H1 (cell line): ENCODE measurements around the gene OSR1. TPM values are rescaled to one million over a fixed set of nuclear protein-coding genes. Genes with fewer than 3 reads are reported as not detected.

ENCODE experiments used
- CTCF ChIA-PET: fragments of 300-600 bp; sonication (Branson Sonifier 250); formaldehyde crosslinking; loops from one replicate; lab custom pipeline; 2021; ENCODE audit not compliant: partially characterized antibody; lab: Charles Lee
- POLR2A ChIA-PET: fragments of 300-600 bp; sonication (Branson Sonifier 250); formaldehyde crosslinking; loops from one replicate; lab custom pipeline; 2021; ENCODE audit warnings: inconsistent platforms; ENCODE audit not compliant: partially characterized antibody; lab: Charles Lee
- DNase-seq, 2 experiments: peaks; one replicate each; pipeline versions ENCODE4 v3.0.0 to v3.0.0-alpha.2; 2010 to 2022; ENCODE audit warnings: low spot score in 2 of 2, low read depth in 1 of 2, mixed read lengths in 1 of 2
- FAIRE-seq: peaks from 2 replicates; lab custom pipeline; 2011; peaks lifted over from hg19 to GRCh38; lab: Jason Lieb, UNC
- H2AFZ ChIP-seq: 2 replicates; pipeline ENCODE4 v1.8.1; 2012; ENCODE audit warnings: low read length, inconsistent platforms
- H2AK5ac ChIP-seq: 2 replicates; pipeline ENCODE4 v1.6.1; 2013; ENCODE audit warnings: low read depth, low read length
- H2BK120ac ChIP-seq: replicated peaks from 2 replicates; pipeline ENCODE3; 2013; ENCODE audit warnings: low read depth, low read length, inconsistent platforms
- H2BK12ac ChIP-seq: 2 replicates; pipeline ENCODE4 v1.6.1; 2013; ENCODE audit warnings: low read depth, low read length
- H2BK15ac ChIP-seq: 2 replicates; pipeline ENCODE4 v1.6.1; 2013; ENCODE audit warnings: low read length
- H2BK20ac ChIP-seq: 2 replicates; pipeline ENCODE4 v1.6.1; 2013; ENCODE audit warnings: low read length
- H2BK5ac ChIP-seq: 2 replicates; pipeline ENCODE4 v1.6.1; 2013; ENCODE audit warnings: low read depth, low read length
- H3K14ac ChIP-seq: 2 replicates; pipeline ENCODE4 v1.6.1; 2013; ENCODE audit warnings: inconsistent platforms; ENCODE audit not compliant: insufficient read length
- H3K18ac ChIP-seq: 2 replicates; pipeline ENCODE4 v1.6.1; 2013; ENCODE audit warnings: low read length; ENCODE audit errors: extremely low read depth
- H3K23ac ChIP-seq: 2 replicates; pipeline ENCODE4 v1.6.1; 2013; ENCODE audit warnings: inconsistent platforms; ENCODE audit not compliant: insufficient read length
- H3K23me2 ChIP-seq: 2 replicates; pipeline ENCODE4 v1.6.1; 2013; ENCODE audit warnings: low read depth, low read length
- H3K27ac ChIP-seq: 2 replicates; pipeline ENCODE4 v1.6.1; 2011; ENCODE audit warnings: low read depth, low read length, inconsistent platforms
- H3K27me3 ChIP-seq, 4 experiments: replicated peaks in 1 of 4; 1 replicate in 1 of 4; 2 replicates in 3 of 4; pipeline versions ENCODE4 v1.6.1 to v1.8.1; 2011 to 2013; ENCODE audit warnings: low read length in 3 of 4, mild to moderate bottlenecking in 3 of 4, inconsistent platforms in 2 of 4, mixed read lengths in 2 of 4, moderate library complexity in 1 of 4; ENCODE audit not compliant: control insufficient read depth in 3 of 4, insufficient read depth in 3 of 4; ENCODE audit errors: extremely low read depth in 1 of 4
- H3K36me3 ChIP-seq, 4 experiments: 2 replicates each; pipeline versions ENCODE4 v1.6.1 to v1.8.1; 2011 to 2013; ENCODE audit warnings: mild to moderate bottlenecking in 4 of 4, low read length in 3 of 4, moderate library complexity in 2 of 4, control low read depth in 1 of 4, inconsistent platforms in 1 of 4; ENCODE audit not compliant: insufficient read depth in 4 of 4, control insufficient read depth in 2 of 4
- H3K4ac ChIP-seq: replicated peaks from 2 replicates; pipeline ENCODE3; 2013; ENCODE audit warnings: low read length, low read depth, mixed read lengths, inconsistent platforms; ENCODE audit not compliant: insufficient read length
- H3K4me1 ChIP-seq, 4 experiments: replicated peaks in 1 of 4; 1 replicate in 1 of 4; 2 replicates in 3 of 4; pipeline versions ENCODE4 v1.6.1 to v1.8.1; 2011 to 2013; ENCODE audit warnings: low read length in 3 of 4, inconsistent platforms in 2 of 4, mixed read lengths in 1 of 4; ENCODE audit not compliant: insufficient read depth in 4 of 4, control insufficient read depth in 3 of 4
- H3K4me2 ChIP-seq, 2 experiments: 2 replicates each; pipeline versions ENCODE4 v1.6.1 to v1.8.1; 2011 to 2013; ENCODE audit warnings: low read depth in 2 of 2, low read length in 2 of 2, control low read depth in 1 of 2, inconsistent platforms in 1 of 2, mild to moderate bottlenecking in 1 of 2; ENCODE audit not compliant: insufficient read depth in 1 of 2
- H3K4me3 ChIP-seq, 4 experiments: fragments of 200-600, 300-600 bp in 1 of 4; sonication (generic), shearing (Covaris generic), sonication (Bioruptor Twin) in 1 of 4; 2 replicates each; pipeline versions ENCODE4 v1.5.1 to v1.8.1; 2011 to 2016; ENCODE audit warnings: low read length in 4 of 4, low read depth in 3 of 4, control low read depth in 2 of 4, inconsistent platforms in 2 of 4, mild to moderate bottlenecking in 2 of 4, mixed read lengths in 1 of 4, moderate library complexity in 1 of 4; ENCODE audit not compliant: insufficient read depth in 2 of 4; ENCODE audit errors: extremely low read depth in 1 of 4
- H3K56ac ChIP-seq: replicated peaks from 2 replicates; pipeline ENCODE3; 2013; ENCODE audit warnings: low read depth, mild to moderate bottlenecking, mixed read lengths, low read length, inconsistent platforms; ENCODE audit not compliant: insufficient read length
- H3K79me1 ChIP-seq: 2 replicates; pipeline ENCODE4 v1.6.1; 2013; ENCODE audit warnings: low read depth, low read length, control low read depth
- H3K79me2 ChIP-seq, 2 experiments: 2 replicates each; pipeline versions ENCODE4 v1.6.1 to v1.8.1; 2012 to 2013; ENCODE audit warnings: low read length in 2 of 2, mild to moderate bottlenecking in 2 of 2, inconsistent platforms in 1 of 2; ENCODE audit not compliant: insufficient read depth in 2 of 2, control insufficient read depth in 1 of 2
- H3K9ac ChIP-seq, 4 experiments: replicated peaks in 1 of 4; 1 replicate in 1 of 4; 2 replicates in 3 of 4; pipeline versions ENCODE4 v1.6.1 to v1.8.1; 2011 to 2013; ENCODE audit warnings: low read depth in 3 of 4, low read length in 3 of 4, control low read depth in 2 of 4, mild to moderate bottlenecking in 2 of 4, moderate library complexity in 2 of 4, inconsistent platforms in 1 of 4; ENCODE audit errors: extremely low read depth in 1 of 4
- H3K9me3 ChIP-seq, 2 experiments: 2 replicates each; pipeline versions ENCODE4 v1.6.1 to v1.8.1; 2012 to 2013; ENCODE audit warnings: mild to moderate bottlenecking in 2 of 2, moderate library complexity in 2 of 2, control low read depth in 1 of 2, inconsistent platforms in 1 of 2, low read depth in 1 of 2, low read length in 1 of 2, mixed read lengths in 1 of 2; ENCODE audit not compliant: insufficient read depth in 2 of 2
- H4K20me1 ChIP-seq, 2 experiments: replicated peaks in 1 of 2; 2 replicates each; pipeline versions ENCODE3 to v1.8.1; 2011 to 2013; ENCODE audit warnings: inconsistent platforms in 2 of 2, low read length in 2 of 2, mild to moderate bottlenecking in 1 of 2; ENCODE audit not compliant: insufficient read depth in 2 of 2, control insufficient read depth in 1 of 2
- H4K5ac ChIP-seq: 2 replicates; pipeline ENCODE4 v1.6.1; 2013; ENCODE audit warnings: low read length, low read depth, mixed read lengths, inconsistent platforms; ENCODE audit not compliant: insufficient read length
- H4K8ac ChIP-seq: 2 replicates; pipeline ENCODE4 v1.8.0; 2013; ENCODE audit warnings: mild to moderate bottlenecking, moderate library complexity, low read length, inconsistent platforms; ENCODE audit not compliant: insufficient read depth; ENCODE audit errors: extremely low read depth
- H4K91ac ChIP-seq: replicated peaks from 2 replicates; pipeline ENCODE3; 2013; ENCODE audit warnings: low read length, mixed read lengths, inconsistent platforms; ENCODE audit not compliant: insufficient read length
- CBX5 ChIP-seq: fragments of 300-800, 300-1000 bp; sonication (generic); IDR thresholded peaks from 2 replicates; pipeline ENCODE4 v1.7.1; 2016; ENCODE audit warnings: antibody characterized with exemption, low read length, low read depth
- CREB1 ChIP-seq: IDR thresholded peaks from 2 replicates; pipeline ENCODE4 v1.6.1; 2012; ENCODE audit warnings: inconsistent platforms
- CTCF ChIP-seq, 3 experiments: IDR thresholded peaks; 1 replicate in 2 of 3; 2 replicates in 1 of 3; pipeline versions ENCODE4 v1.5.1 to v1.6.1; 2011; ENCODE audit warnings: low read length in 3 of 3, mild to moderate bottlenecking in 3 of 3, inconsistent platforms in 2 of 3, low read depth in 1 of 3, moderate library complexity in 1 of 3; ENCODE audit not compliant: insufficient read depth in 1 of 3; ENCODE audit errors: control extremely low read depth in 1 of 3
- EZH2 ChIP-seq: fragments of 200-600 bp; sonication (generic); IDR thresholded peaks from 2 replicates; pipeline ENCODE4 v1.7.1; 2012; ENCODE audit warnings: low read depth, mild to moderate bottlenecking, moderate library complexity, low read length, inconsistent platforms; ENCODE audit not compliant: severe bottlenecking
- KDM4A ChIP-seq: IDR thresholded peaks from one replicate; pipeline ENCODE4 v1.7.1; 2012; ENCODE audit warnings: low read depth, mild to moderate bottlenecking, moderate library complexity, low read length, inconsistent platforms; ENCODE audit not compliant: severe bottlenecking
- NANOG ChIP-seq: IDR thresholded peaks from 2 replicates; pipeline ENCODE4 v1.6.1; 2011; ENCODE audit warnings: low read length, low read depth, mild to moderate bottlenecking, inconsistent platforms; ENCODE audit not compliant: insufficient read depth, poor library complexity, severe bottlenecking
- PHF8 ChIP-seq: fragments of 200-600 bp; sonication (generic); conservative IDR thresholded peaks from 2 replicates; pipeline ENCODE4 v1.7.1; 2012; ENCODE audit warnings: low read depth, mild to moderate bottlenecking, inconsistent platforms, low read length, moderate library complexity
- POU5F1 ChIP-seq: IDR thresholded peaks from 2 replicates; pipeline ENCODE4 v1.6.1; 2011; ENCODE audit warnings: low read depth, mild to moderate bottlenecking, low read length, moderate library complexity
- RNF2 ChIP-seq: fragments of 200-900, 300-1000 bp; sonication (generic); IDR thresholded peaks from 2 replicates; pipeline ENCODE4 v1.7.1; 2016; ENCODE audit warnings: borderline replicate concordance, low read depth, mild to moderate bottlenecking, antibody characterized with exemption, low read length; ENCODE audit not compliant: poor library complexity, severe bottlenecking; ENCODE audit errors: missing control alignments
- TAF1 ChIP-seq: IDR thresholded peaks from 2 replicates; pipeline ENCODE4 v1.6.1; 2011; ENCODE audit warnings: mild to moderate bottlenecking, low read depth, low read length
- TBP ChIP-seq: IDR thresholded peaks from 2 replicates; pipeline ENCODE4 v1.6.1; 2011; ENCODE audit warnings: low read depth, low read length, improper control_type of control experiment
- polyA plus RNA-seq, 7 experiments: library from polyadenylated mRNA; depleted of rRNA in 3 of 7; stranded (reverse) in 5 of 7; unstranded in 2 of 7; fragments of >200 nt in 5 of 7; fragments of 200-250 nt in 2 of 7; gene quantifications; 1 replicate in 5 of 7; 2 replicates in 1 of 7; 4 replicates in 1 of 7; pipeline versions ENCODE4 v1.2.1 to v1.2.3, GENCODE V29; 2011 to 2013; ENCODE audit warnings: missing spikeins in 2 of 7, mixed read lengths in 2 of 7
- total RNA-seq: library from RNA; stranded (reverse); fragmentation: NEBNext Ultra II Directional; extraction: Animal tissue kit (Norgen Biotek cat#: 25700); gene quantifications from 2 replicates; pipeline ENCODE4 v1.2.1, GENCODE V29; 2021

The OSR1 gene
- total and polyA plus RNA-seq, 2 of the 8 experiments (the other 6 are each of a cell fraction or from before 2014, with no cell fraction given): 0.05 to 0.22 TPM

- Histone ChIP-seq H3K4me3 (no peak overlapping the region), H3K9me3 (no peaks in the 10 kb centered on the region), H2BK20ac (no peak overlapping the region), H2BK15ac (no peak overlapping the region), H2BK120ac (no peak overlapping the region), H3K79me1 (no peaks in the 10 kb centered on the region), H4K8ac (no peak overlapping the region), H3K23me2 (no peaks in the 10 kb centered on the region), H3K4me1 (no peaks in the 10 kb centered on the region), H3K27me3 (no peaks in the 10 kb centered on the region), H3K79me2 (no peaks in the 10 kb centered on the region), H4K20me1 (no peaks in the 10 kb centered on the region), H2AFZ (no peak overlapping the region), H3K23ac (no peak overlapping the region), H4K91ac (no peak overlapping the region), H3K9ac (no peak overlapping the region), H2BK5ac (no peak overlapping the region), H3K36me3 (no peaks in the 10 kb centered on the region), H4K5ac (no peak overlapping the region), H3K18ac (no peak overlapping the region), H2BK12ac (no peak overlapping the region), H3K4ac (no peak overlapping the region), H2AK5ac (no peak overlapping the region), H3K4me2 (no peak overlapping the region), H3K56ac (no peak overlapping the region), H3K27ac (no peak overlapping the region), H3K14ac (no peak overlapping the region)
- ChIA-PET POLR2A (no interaction called here), CTCF (interaction anchor here (0.9 kb wide), 1 partner anchor 27 kb away, joined by 3 read pairs; no protein-coding TSS in a partner anchor)
- FAIRE-seq (no peak), DNase-seq (no peak)
- TF ChIP-seq PHF8 (no peak), KDM4A (no peak), RNF2 (no peak), POU5F1 (no peak), EZH2 (no peak), CBX5 (no peak), TAF1 (no peak), TBP (no peak), CTCF (IDR thresholded peaks at IDR 0.05; ENCODE audit: control extremely low read depth in 1 of 3, insufficient read depth in 1 of 3, low read depth in 1 of 3, low read length in 3 of 3) (no peak), CREB1 (no peak), NANOG (no peak)
Observed at GRCh38 chr2:19380532-19380931, 22.1 kb upstream of the OSR1 start.
